Measurements from ENCODE around the gene ZNF764. TPM values are rescaled to one million over a fixed set of nuclear protein-coding genes. Genes with fewer than 3 reads are reported as not detected.

Gene ZNF764
- 4.2 and 4.4 TPM in 2 replicates for total RNA-seq

GRCh38 chr16:30557957-30558788, at the start of gene ZNF764:
TSS of gene ZNF764 (minus strand) at chr16:30558374. CDS start at chr16:30558182, 192 bp downstream.

GRCh38 chr16:30585400-30586191, 27.4 kb upstream of the ZNF764 start, which contains the start of gene ZNF785:
TSS of gene ZNF785 (minus strand) at chr16:30585697. CDS start at chr16:30585611, 86 bp downstream.

GRCh38 chr16:30571445-30572322, 13.5 kb upstream of the ZNF764 start, which contains the start of gene ZNF688:
TSS of gene ZNF688 (minus strand) at chr16:30571714. CDS start at chr16:30571629, 85 bp downstream.

GRCh38 chr16:30534368-30535105, 23.6 kb downstream of the ZNF764 start, which contains the start of gene ZNF747:
TSS of gene ZNF747 (minus strand) at chr16:30534858. CDS start at chr16:30534679, 179 bp downstream.

GRCh38 chr16:30526137-30526822, 31.9 kb downstream of the ZNF764 start, which contains the start of gene ZNF768:
TSS of gene ZNF768 (minus strand) at chr16:30526566. CDS start at chr16:30526413, 153 bp downstream.

Other genes starting within 250 kb of the ZNF764 start
- 27.3 and 45.8 TPM in 2 replicates for gene CD2BP2, start 203.1 kb downstream of the ZNF764 start, total RNA-seq
- gene TBC1D10B, start 187.9 kb downstream of the ZNF764 start, total RNA-seq, result 19.2 and 38.0 TPM in 2 replicates
- gene MYL11, start 183.6 kb downstream of the ZNF764 start, total RNA-seq, result not detected in 2 replicates
- not detected in 2 replicates for gene SEPTIN1, start 175.8 kb downstream of the ZNF764 start, total RNA-seq
- 6.5 and 6.8 TPM in 2 replicates for gene ZNF48, start 163.0 kb downstream of the ZNF764 start, total RNA-seq
- 12.7 and 21.1 TPM in 2 replicates for gene ZNF771, start 150.8 kb downstream of the ZNF764 start, total RNA-seq
- gene DCTPP1, start 128.3 kb downstream of the ZNF764 start, total RNA-seq, result 10.4 and 38.0 TPM in 2 replicates
- 6.5 and 28.4 TPM in 2 replicates for gene SEPHS2, start 112.5 kb downstream of the ZNF764 start, total RNA-seq
- gene ITGAL, start 85.6 kb downstream of the ZNF764 start, total RNA-seq, result not detected in 2 replicates
- 18.0 and 19.4 TPM in 2 replicates for gene ZNF768, start 31.8 kb downstream of the ZNF764 start, total RNA-seq
- gene ZNF747, start 23.5 kb downstream of the ZNF764 start, total RNA-seq, result 8.6 and 10.4 TPM in 2 replicates
- gene ZNF688, start 13.3 kb upstream of the ZNF764 start, total RNA-seq, result 5.6 and 12.7 TPM in 2 replicates
- gene ZNF785, start 27.3 kb upstream of the ZNF764 start, total RNA-seq, result 7.3 and 8.1 TPM in 2 replicates
- gene ZNF689, start 52.0 kb upstream of the ZNF764 start, total RNA-seq, result 2.3 and 5.2 TPM in 2 replicates
- gene PRR14, start 92.6 kb upstream of the ZNF764 start, total RNA-seq, result 4.4 and 5.9 TPM in 2 replicates
- gene FBRS, start 100.1 kb upstream of the ZNF764 start, total RNA-seq, result 12.1 and 22.0 TPM in 2 replicates
- 19.2 and 24.0 TPM in 2 replicates for gene SRCAP, start 140.8 kb upstream of the ZNF764 start, total RNA-seq
- 14.9 and 18.2 TPM in 2 replicates for gene PHKG2, start 190.1 kb upstream of the ZNF764 start, total RNA-seq
- gene CFAP119, start 203.7 kb upstream of the ZNF764 start, total RNA-seq, result 1.4 and 2.7 TPM in 2 replicates
- 69.9 and 93.6 TPM in 2 replicates for gene RNF40, start 203.9 kb upstream of the ZNF764 start, total RNA-seq
- 5.4 and 6.7 TPM in 2 replicates for gene ZNF629, start 228.8 kb upstream of the ZNF764 start, total RNA-seq

Measured in regular cardiac myocyte (primary cell).